Stomach smooth muscle (tissue), 2 donors: ENCODE data around the gene COLQ.
"Not testable (repeated sequence)": the region's sequence is repeated elsewhere in the genome, so short reads cannot be mapped to it uniquely, and the experiment has no call there.

Experiments
- H3K27ac ChIP-seq: one replicate; pipeline ENCODE4 v1.7.0; 2013; ENCODE audit warnings: mild to moderate bottlenecking, low read length, inconsistent platforms
- H3K27me3 ChIP-seq, 2 donors: one replicate each; pipeline ENCODE4 v1.7.0; 2013; ENCODE audit warnings: low read length in 2 of 2; ENCODE audit not compliant: insufficient read depth in 2 of 2, control insufficient read depth in 1 of 2
- H3K36me3 ChIP-seq, 2 donors: one replicate each; pipeline ENCODE4 v1.7.0; 2013; ENCODE audit warnings: low read length in 2 of 2; ENCODE audit not compliant: control insufficient read depth in 2 of 2, insufficient read depth in 2 of 2
- H3K4me1 ChIP-seq: one replicate; pipeline ENCODE4 v1.7.0; 2013; ENCODE audit warnings: low read length; ENCODE audit not compliant: control insufficient read depth, insufficient read depth
- H3K4me3 ChIP-seq, 2 donors: one replicate each; pipeline ENCODE4 v1.7.0; 2013; ENCODE audit warnings: low read length in 2 of 2
- H3K9ac ChIP-seq, 2 donors: one replicate each; pipeline ENCODE4 v1.7.0; 2013; ENCODE audit warnings: low read length in 2 of 2, mild to moderate bottlenecking in 1 of 2
- H3K9me3 ChIP-seq, 2 donors: one replicate each; pipeline ENCODE4 v1.7.0; 2013; ENCODE audit warnings: low read length in 2 of 2; ENCODE audit not compliant: control insufficient read depth in 2 of 2
- donor health status: healthy.
- donor health status: Pancreatic carcinoma.

COLQ gene

GRCh38 chr3:15475161-15475560 is 46.3 kb downstream of the COLQ start:
- Histone ChIP-seq H3K27me3 (no peaks in the 10 kb centered on the region), H3K36me3 (peaks cover 0 to 9% of the 10 kb centered on the region in 2 donors), H3K4me3 (no peak overlapping the region), H3K27ac (no peak overlapping the region), H3K4me1 (no peaks in the 10 kb centered on the region), H3K9ac (no peak overlapping the region), H3K9me3 (no peaks in the 10 kb centered on the region)

GRCh38 chr3:15471861-15472260 is 49.6 kb downstream of the COLQ start:
- H3K9ac ChIP-seq: no peak overlapping the region
- H3K27me3 ChIP-seq: no peaks in the 10 kb centered on the region
- H3K27ac ChIP-seq: no peak overlapping the region
- peaks cover 0 to 9% of the 10 kb centered on the region in 2 donors for H3K36me3 ChIP-seq
- H3K4me1 ChIP-seq: no peaks in the 10 kb centered on the region
- H3K4me3 ChIP-seq: no peak overlapping the region
- no peaks in the 10 kb centered on the region for H3K9me3 ChIP-seq

- Histone ChIP-seq H3K9me3 (no peaks in the 10 kb centered on the region), H3K27ac (no peak overlapping the region), H3K4me3 (no peak overlapping the region)
Measured at GRCh38 chr3:15470849-15471248, 50.7 kb downstream of the COLQ start.

GRCh38 chr3:15470261-15470660 is 51.2 kb downstream of the COLQ start:
- Histone ChIP-seq H3K4me1 (no peaks in the 10 kb centered on the region), H3K27ac (no peak overlapping the region), H3K9ac (no peak overlapping the region), H3K27me3 (no peaks in the 10 kb centered on the region), H3K9me3 (no peaks in the 10 kb centered on the region), H3K36me3 (peaks cover 0 to 9% of the 10 kb centered on the region in 2 donors), H3K4me3 (no peak overlapping the region)

More at GRCh38 chr3:15470849-15471248, 50.7 kb downstream of the COLQ start:
- Histone ChIP-seq H3K36me3 (peaks cover 0 to 9% of the 10 kb centered on the region in 2 donors), H3K27me3 (no peaks in the 10 kb centered on the region), H3K9ac (no peak overlapping the region), H3K4me1 (no peaks in the 10 kb centered on the region)

GRCh38 chr3:15467227-15468181 is 54.0 kb downstream of the COLQ start:
- H3K9ac ChIP-seq: no peak overlapping the region
- no peak overlapping the region for H3K27ac ChIP-seq
- H3K4me3 ChIP-seq: no peak overlapping the region
- no peaks in the 10 kb centered on the region for H3K27me3 ChIP-seq
- H3K9me3 ChIP-seq: no peaks in the 10 kb centered on the region
- H3K4me1 ChIP-seq: no peaks in the 10 kb centered on the region
- peaks cover 0 to 7% of the 10 kb centered on the region in 2 donors for H3K36me3 ChIP-seq

GRCh38 chr3:15465876-15466585 is 55.5 kb downstream of the COLQ start:
- no peaks in the 10 kb centered on the region for H3K27me3 ChIP-seq
- H3K27ac ChIP-seq: no peak overlapping the region
- no peak overlapping the region for H3K9ac ChIP-seq
- no peaks in the 10 kb centered on the region for H3K9me3 ChIP-seq
- H3K4me3 ChIP-seq: no peak overlapping the region
- H3K36me3 ChIP-seq: peaks cover 0 to 7% of the 10 kb centered on the region in 2 donors
- no peaks in the 10 kb centered on the region for H3K4me1 ChIP-seq

GRCh38 chr3:15462451-15462850 is 59.1 kb downstream of the COLQ start:
- no peak overlapping the region for H3K9ac ChIP-seq
- H3K4me3 ChIP-seq: no peak overlapping the region
- no peaks in the 10 kb centered on the region for H3K9me3 ChIP-seq
- H3K36me3 ChIP-seq: peaks cover 0 to 2% of the 10 kb centered on the region in 2 donors
- no peak overlapping the region for H3K27ac ChIP-seq
- no peaks in the 10 kb centered on the region for H3K4me1 ChIP-seq
- H3K27me3 ChIP-seq: no peaks in the 10 kb centered on the region

GRCh38 chr3:15460891-15461531 is 60.5 kb downstream of the COLQ start:
- Histone ChIP-seq H3K4me1 (no peaks in the 10 kb centered on the region), H3K36me3 (peaks cover 0 to 2% of the 10 kb centered on the region in 2 donors), H3K9ac (no peak overlapping the region), H3K27ac (no peak overlapping the region), H3K27me3 (no peaks in the 10 kb centered on the region), H3K9me3 (no peaks in the 10 kb centered on the region), H3K4me3 (no peak overlapping the region)

GRCh38 chr3:15458212-15458780 is 63.2 kb downstream of the COLQ start:
- Histone ChIP-seq H3K36me3 (no peaks in the 10 kb centered on the region), H3K9me3 (no peaks in the 10 kb centered on the region), H3K27me3 (no peaks in the 10 kb centered on the region), H3K4me1 (no peaks in the 10 kb centered on the region), H3K27ac (no peak overlapping the region), H3K9ac (no peak overlapping the region), H3K4me3 (no peak overlapping the region)

- H3K9me3 ChIP-seq, H3K4me1 ChIP-seq, H3K4me3 ChIP-seq, H3K9ac ChIP-seq, H3K27ac ChIP-seq, H3K27me3 ChIP-seq, H3K36me3 ChIP-seq: not testable (repeated sequence)
Measured at GRCh38 chr3:15456915-15457314, 64.6 kb downstream of the COLQ start.
